IPS-NIHi7 (cell line): ENCODE measurements around the gene GIGYF2.
"Not testable (repeated sequence)": the region's sequence is repeated elsewhere in the genome, so short reads cannot be mapped to it uniquely, and the experiment has no call there.

ENCODE experiments used
- DNase-seq: peaks from one replicate; pipeline ENCODE4 v3.0.0; 2012; ENCODE audit warnings: mixed read lengths; ENCODE audit errors: extremely low spot score

The GIGYF2 gene

GRCh38 chr2:232697059-232697806, at the start of gene GIGYF2:
TSS of gene GIGYF2 (plus strand) at chr2:232697331. CDS start at chr2:232735198, 37,867 bp downstream.
- peak; percentile 100 for DNase-seq

GRCh38 chr2:232649033-232649432, 48.1 kb upstream of the GIGYF2 start:
- no peak for DNase-seq

GRCh38 chr2:232652505-232652851, 44.7 kb upstream of the GIGYF2 start:
- no peak for DNase-seq

GRCh38 chr2:232653441-232653840, 43.7 kb upstream of the GIGYF2 start:
- DNase-seq: no peak

GRCh38 chr2:232655392-232655791, 41.7 kb upstream of the GIGYF2 start:
- no peak for DNase-seq

GRCh38 chr2:232658217-232658785, 38.8 kb upstream of the GIGYF2 start:
- DNase-seq: peak; percentile 59

GRCh38 chr2:232659359-232659758, 37.8 kb upstream of the GIGYF2 start:
- DNase-seq: no peak

GRCh38 chr2:232662486-232663260, 34.5 kb upstream of the GIGYF2 start:
- peak; percentile 8 for DNase-seq

GRCh38 chr2:232666051-232666805, 30.9 kb upstream of the GIGYF2 start:
- no peak for DNase-seq

- DNase-seq: no peak
Measured at GRCh38 chr2:232667989-232668583, 29.0 kb upstream of the GIGYF2 start.

GRCh38 chr2:232668805-232669444, 28.2 kb upstream of the GIGYF2 start:
- peak; percentile 61 for DNase-seq

- DNase-seq: no peak
Measured at GRCh38 chr2:232672588-232672987, 24.5 kb upstream of the GIGYF2 start.

GRCh38 chr2:232674491-232674890, 22.6 kb upstream of the GIGYF2 start:
- DNase-seq: no peak

GRCh38 chr2:232675381-232675780, 21.8 kb upstream of the GIGYF2 start:
- no peak for DNase-seq

- DNase-seq: no peak
Measured at GRCh38 chr2:232680006-232680405, 17.1 kb upstream of the GIGYF2 start.

- DNase-seq: no peak
Measured at GRCh38 chr2:232681527-232681926, 15.6 kb upstream of the GIGYF2 start.

- no peak for DNase-seq
Measured at GRCh38 chr2:232683368-232683767, 13.8 kb upstream of the GIGYF2 start.

- not testable (repeated sequence) for DNase-seq
Measured at GRCh38 chr2:232685391-232685790, 11.7 kb upstream of the GIGYF2 start.

- no peak for DNase-seq
Measured at GRCh38 chr2:232687382-232688160, 9.6 kb upstream of the GIGYF2 start.

GRCh38 chr2:232688201-232688600, 8.9 kb upstream of the GIGYF2 start:
- no peak for DNase-seq
